A549 treated with DMSO at 1 μM for 4 hours (cell line): ENCODE results near the gene JPH2. TPM values are rescaled to one million over a fixed set of nuclear protein-coding genes. Genes with fewer than 3 reads are reported as not detected.

Experiments
- total RNA-seq: library from RNA; stranded (reverse); fragments of 200-300 nt; extraction: Qiagen RNA extraction; gene quantifications from 5 replicates; pipeline ENCODE4 v1.2.3, GENCODE V29; 2022; ENCODE audit warnings: low read depth

JPH2 gene
- total RNA-seq = 0.77 to 1.2 TPM (median 1.1 TPM) in 5 replicates

GRCh38 chr20:44187054-44187771 lies at the start of gene JPH2:
JPH2 (minus strand) TSS chr20:44187188; CDS start chr20:44186705, 483 bp downstream.

GRCh38 chr20:44210406-44211176 lies 23.6 kb upstream of the JPH2 start, which contains the start of gene OSER1:
OSER1 (minus strand) TSS chr20:44210771; CDS start chr20:44206957, 3,814 bp downstream.

Other genes starting within 250 kb of the JPH2 start
- gene OSER1, start 23.6 kb upstream of the JPH2 start, total RNA-seq = 49.0 to 58.2 TPM (median 56.7 TPM) in 5 replicates
- gene GDAP1L1, start 60.1 kb upstream of the JPH2 start, total RNA-seq = not detected in 5 replicates
- 7.5 to 9.1 TPM (median 8.2 TPM) in 5 replicates for gene FITM2, start 124.0 kb upstream of the JPH2 start, total RNA-seq
- 0.13 to 0.55 TPM (median 0.23 TPM) in 5 replicates for gene R3HDML, start 149.9 kb upstream of the JPH2 start, total RNA-seq
- 14.3 to 16.7 TPM (median 15.4 TPM) in 5 replicates for gene HNF4A, start 168.5 kb upstream of the JPH2 start, total RNA-seq